GM12878 (cell line): ENCODE data around the gene RTN4. TPM values are rescaled to one million over a fixed set of nuclear protein-coding genes. Genes with fewer than 3 reads are reported as not detected.

Source experiments
- ATAC-seq: fragments of 200-7000 bp; cut with Tn5 transposase; 3 replicates; pipeline ENCODE4 v1.9.1; 2020; ENCODE audit warnings: mild to moderate bottlenecking, moderate library complexity
- BruUV-seq: library from RNA; stranded (reverse); fragments of 400-500 nt; replicated peaks from 2 replicates; lab custom pipeline; 2021; lab: Mats Ljungman, UMichigan
- CTCF ChIA-PET: fragments of 300-600 bp; sonication (Branson Sonifier 250); formaldehyde crosslinking; extraction: SDS; loops from one replicate; lab custom pipeline; 2021; ENCODE audit warnings: inconsistent platforms; lab: Yijun Ruan, JAX
- POLR2A ChIA-PET: fragments of 350-600 bp; formaldehyde crosslinking; extraction: SDS; loops from one replicate; lab custom pipeline; 2021; ENCODE audit warnings: inconsistent platforms; lab: Charles Lee
- RAD21 ChIA-PET: fragments of 300-600 bp; sonication (Branson Sonifier 250); formaldehyde crosslinking; loops from one replicate; lab custom pipeline; 2023; ENCODE audit warnings: antibody characterized with exemption; ENCODE audit not compliant: unreplicated experiment; lab: Charles Lee
- SMC1A ChIA-PET: fragments of 300-600 bp; sonication (Branson Sonifier 250); formaldehyde crosslinking; loops from one replicate; lab custom pipeline; 2023; ENCODE audit not compliant: unreplicated experiment, uncharacterized antibody; lab: Charles Lee
- DNase-seq: peaks from one replicate; pipeline ENCODE4 v3.0.0-alpha.2; 2011; ENCODE audit warnings: low read depth, low spot score
- FAIRE-seq: peaks from 3 replicates; lab custom pipeline; 2011; peaks lifted over from hg19 to GRCh38; lab: Jason Lieb, UNC
- H2AFZ ChIP-seq: 2 replicates; pipeline ENCODE4 v1.6.0; 2011; ENCODE audit warnings: low read depth, low read length, control low read depth; ENCODE audit not compliant: control insufficient read depth
- H3K27ac ChIP-seq: 2 replicates; pipeline ENCODE4 v1.5.1; 2011; ENCODE audit warnings: control low read depth; ENCODE audit not compliant: control insufficient read depth, insufficient read depth
- H3K27me3 ChIP-seq, 2 experiments: replicated peaks in 1 of 2; 2 replicates each; pipeline versions ENCODE4 v1.6.0 to v1.6.1; 2011; ENCODE audit warnings: low read length in 1 of 2; ENCODE audit not compliant: control insufficient read depth in 2 of 2, insufficient read depth in 2 of 2
- H3K36me3 ChIP-seq, 2 experiments: 2 replicates each; pipeline ENCODE4 v1.5.1; 2011; ENCODE audit warnings: low read length in 1 of 2; ENCODE audit not compliant: control insufficient read depth in 2 of 2, insufficient read depth in 2 of 2
- H3K4me1 ChIP-seq: 2 replicates; pipeline ENCODE4 v1.6.1; 2011; ENCODE audit warnings: mild to moderate bottlenecking, low read length, moderate library complexity, mixed read lengths; ENCODE audit not compliant: control insufficient read depth, insufficient read depth
- H3K4me2 ChIP-seq: 2 replicates; pipeline ENCODE4 v1.6.0; 2011; ENCODE audit warnings: control low read depth; ENCODE audit not compliant: control insufficient read depth, insufficient read depth
- H3K4me3 ChIP-seq: fragments of 200-600 bp; sonication (generic); 2 replicates; pipeline ENCODE4 v1.5.1; 2016
- H3K79me2 ChIP-seq: 2 replicates; pipeline ENCODE4 v1.6.0; 2011; ENCODE audit warnings: low read length; ENCODE audit not compliant: control insufficient read depth, insufficient read depth
- H3K9ac ChIP-seq: 2 replicates; pipeline ENCODE4 v1.8.0; 2011; ENCODE audit warnings: low read length, control low read depth, mixed read lengths; ENCODE audit not compliant: control insufficient read depth, insufficient read depth
- H3K9me3 ChIP-seq: replicated peaks from 3 replicates; pipeline ENCODE4 v1.5.1; 2011; ENCODE audit warnings: mild to moderate bottlenecking, low read length; ENCODE audit not compliant: control insufficient read depth, insufficient read depth
- H4K20me1 ChIP-seq: 2 replicates; pipeline ENCODE4 v1.6.0; 2011; ENCODE audit not compliant: control insufficient read depth, insufficient read depth
- ASH2L ChIP-seq: fragments of 300-600, 200-600 bp; sonication (generic); IDR thresholded peaks from 2 replicates; pipeline ENCODE4 v1.6.1; 2017; ENCODE audit warnings: low read depth, mild to moderate bottlenecking, borderline replicate concordance
- BCL3 ChIP-seq: IDR thresholded peaks from 2 replicates; pipeline ENCODE4 v1.6.1; 2011; ENCODE audit warnings: borderline replicate concordance, low read depth, mild to moderate bottlenecking, moderate library complexity, low read length; ENCODE audit not compliant: insufficient read depth, poor library complexity, severe bottlenecking
- CBFB ChIP-seq: IDR thresholded peaks from 2 replicates; pipeline ENCODE4 v1.6.1; 2016; ENCODE audit warnings: antibody characterized with exemption, low read depth
- CEBPB ChIP-seq, 2 experiments: fragments of 150-350 bp in 1 of 2; IDR thresholded peaks; 2 replicates each; pipeline ENCODE4 v1.6.1; 2012 to 2014; ENCODE audit warnings: low read depth in 2 of 2, low read length in 2 of 2, borderline replicate concordance in 1 of 2, inconsistent platforms in 1 of 2
- FOXM1 ChIP-seq: IDR thresholded peaks from 2 replicates; pipeline ENCODE4 v1.6.1; 2012; ENCODE audit warnings: low read depth, mild to moderate bottlenecking, inconsistent platforms, low read length, moderate library complexity
- IKZF2 ChIP-seq, 2 experiments: fragments of 450-650 bp; IDR thresholded peaks; 2 replicates each; pipeline ENCODE4 v1.6.1; 2017; ENCODE audit warnings: mild to moderate bottlenecking in 2 of 2, moderate library complexity in 2 of 2
- IRF4 ChIP-seq: IDR thresholded peaks from 2 replicates; pipeline ENCODE4 v1.6.1; 2011; ENCODE audit warnings: low read depth, low read length
- NR2F1 ChIP-seq: fragments of 450-650 bp; conservative IDR thresholded peaks from 2 replicates; pipeline ENCODE4 v1.6.1; 2017; ENCODE audit warnings: mild to moderate bottlenecking
- RAD51 ChIP-seq: fragments of 450-650 bp; IDR thresholded peaks from 2 replicates; pipeline ENCODE4 v1.6.1; 2016; ENCODE audit warnings: moderate library complexity, mild to moderate bottlenecking, inconsistent platforms
- RCOR1 ChIP-seq: conservative IDR thresholded peaks from 2 replicates; pipeline ENCODE4 v1.6.1; 2012; ENCODE audit warnings: low read depth, low read length, improper control_type of control experiment
- SIN3A ChIP-seq: IDR thresholded peaks from 2 replicates; pipeline ENCODE4 v1.6.1; 2012; ENCODE audit warnings: low read depth, low read length, improper control_type of control experiment
- SREBF2 ChIP-seq: IDR thresholded peaks from 2 replicates; pipeline ENCODE4 v1.6.1; 2012; ENCODE audit warnings: mild to moderate bottlenecking, low read length
- STAT3 ChIP-seq: IDR thresholded peaks from 2 replicates; pipeline ENCODE4 v1.6.1; 2011; ENCODE audit warnings: low read depth, low read length, improper control_type of control experiment
- TCF12 ChIP-seq: IDR thresholded peaks from 2 replicates; pipeline ENCODE4 v1.6.1; 2011; ENCODE audit warnings: low read depth, mild to moderate bottlenecking, low read length
- TCF7 ChIP-seq: IDR thresholded peaks from 2 replicates; pipeline ENCODE4 v1.6.1; 2014; ENCODE audit warnings: antibody characterized with exemption, borderline replicate concordance
- ZBED1 ChIP-seq: IDR thresholded peaks from 2 replicates; pipeline ENCODE4 v1.6.1; 2016; ENCODE audit warnings: borderline replicate concordance
- ZZZ3 ChIP-seq: IDR thresholded peaks from 2 replicates; pipeline ENCODE4 v1.6.1; 2011; ENCODE audit warnings: low read depth; ENCODE audit not compliant: control insufficient read depth, insufficient read length
- WGBS: methylation state at CpG from one replicate; pipeline ENCODE4 v1.1.6; 2016; ENCODE audit warnings: low lambda C conversion rate; ENCODE audit not compliant: insufficient replicate concordance, insufficient coverage; ENCODE audit errors: missing lambda C conversion rate; 5-methylcytosine and 5-hydroxymethylcytosine counted together
- in situ Hi-C: fragments of 300-500 bp; cut with MboI; formaldehyde crosslinking; loops from 9 replicates; pipeline ENCODE4 v1.14.3; 2018; ENCODE audit warnings: mixed read lengths
- intact Hi-C: fragments of 100-400 bp; cut with micrococcal nuclease; formaldehyde crosslinking; loops from one replicate; pipeline ENCODE4 v1.14.2; 2022; ENCODE audit not compliant: unreplicated experiment
- polyA plus RNA-seq, 11 experiments: library from polyadenylated mRNA; depleted of rRNA in 4 of 11; unstranded in 6 of 11; stranded (reverse) in 5 of 11; fragments of >200 nt; fragmentation: Nextera tagmentation in 4 of 11; fragmentation: Illumina TruSeq in 1 of 11; extraction: Ambion mirVana in 4 of 11; extraction: Trizol in 1 of 11; gene quantifications; 1 replicate in 1 of 11; 2 replicates in 10 of 11; pipeline versions ENCODE4 v1.2.1 to v1.2.3, GENCODE V29; 2011 to 2016; ENCODE audit warnings: inconsistent platforms in 2 of 11, missing spikeins in 2 of 11, low read depth in 1 of 11
- total RNA-seq, 4 experiments: library from RNA; depleted of rRNA in 3 of 4; stranded (reverse); fragments of >200 nt in 3 of 4; fragmentation: Illumina TruSeq in 1 of 4; extraction: Trizol in 1 of 4; gene quantifications; 2 replicates each; pipeline versions ENCODE4 v1.2.1 to v1.2.3, GENCODE V29; 2013 to 2021
- TF ChIP-seq, protein P1 (sequence below): IDR thresholded peaks from 2 replicates; pipeline ENCODE4 v1.6.1; 2012; ENCODE audit warnings: improper control_type of control experiment, low read depth, low read length; ENCODE audit not compliant: insufficient replicate concordance

RTN4 gene
- total and polyA plus RNA-seq, 10 of the 15 experiments (the other 5 are each of a cell fraction or from before 2014, with no cell fraction given), result 56.0 to 133 (median 83.3) TPM

DNA sequence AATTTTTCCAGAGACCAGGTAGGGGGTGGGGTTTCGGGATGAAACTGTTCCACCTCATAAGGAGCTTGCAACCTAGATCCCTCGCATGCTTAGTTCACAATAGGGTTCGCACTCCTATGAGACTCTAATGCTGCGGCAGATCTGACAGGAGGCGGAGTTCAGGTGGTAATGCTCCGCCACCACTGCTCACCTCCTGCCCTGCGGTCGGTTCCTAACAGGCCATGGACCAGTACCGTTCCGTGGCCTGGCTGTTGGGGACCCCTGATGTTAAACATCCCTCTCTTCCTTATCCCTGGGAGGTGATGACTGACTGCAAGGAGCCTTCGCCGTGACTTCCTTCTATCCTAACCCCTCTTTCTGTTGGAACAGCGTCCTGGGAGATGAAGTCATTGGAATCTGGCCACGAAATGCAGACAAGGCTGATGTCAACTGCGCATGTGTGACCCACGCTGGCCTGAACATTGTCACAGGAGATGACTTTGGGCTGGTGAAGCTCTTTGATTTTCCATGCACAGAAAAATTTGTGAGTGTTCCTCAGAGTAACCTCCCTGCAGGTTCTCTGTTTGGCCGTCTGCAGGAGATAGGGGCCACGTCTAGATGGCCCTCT, 82.4 kb downstream of the RTN4 start:
- Histone ChIP-seq H3K9ac (no peak overlapping the region), H4K20me1 (no peaks in the 10 kb centered on the region), H2AFZ (no peak overlapping the region), H3K27me3 (no peaks in the 10 kb centered on the region), H3K4me1 (no peaks in the 10 kb centered on the region; the same call in 1 of the 2 replicates), H3K79me2 (no peaks in the 10 kb centered on the region), H3K36me3 (peaks cover 1 to 9% of the 10 kb centered on the region in 2 experiments; a peak in 3 of 4 replicates), H3K9me3 (no peaks in the 10 kb centered on the region), H3K4me3 (no peak overlapping the region), H3K27ac (no peak overlapping the region), H3K4me2 (no peak overlapping the region)
- intact Hi-C loops (no loop called here), in situ Hi-C loops (no loop called here)
- ChIA-PET POLR2A (no interaction called here), RAD21 (no interaction called here), SMC1A (no interaction called here), CTCF (no interaction called here)
- DNase-seq, result no peak
- 95% methylated on average over 18 of the region's 18 CpGs for WGBS
- no peak for ATAC-seq
- TF ChIP-seq SREBF2 (no peak), TCF7 (no peak), ASH2L (no peak), CEBPB (IDR thresholded peaks at IDR 0.05; ENCODE audit: borderline replicate concordance in 1 of 2, low read depth in 2 of 2, low read length in 2 of 2) (no peak), SIN3A (no peak), IKZF2 (IDR thresholded peaks at IDR 0.05) (no peak), TCF12 (no peak), NR2F1 (no peak), RCOR1 (no peak), CBFB (no peak), RAD51 (no peak), ZZZ3 (no peak), ZBED1 (no peak), STAT3 (no peak), FOXM1 (no peak), BCL3 (no peak), IRF4 (no peak)
- TF ChIP-seq, protein P1, sequence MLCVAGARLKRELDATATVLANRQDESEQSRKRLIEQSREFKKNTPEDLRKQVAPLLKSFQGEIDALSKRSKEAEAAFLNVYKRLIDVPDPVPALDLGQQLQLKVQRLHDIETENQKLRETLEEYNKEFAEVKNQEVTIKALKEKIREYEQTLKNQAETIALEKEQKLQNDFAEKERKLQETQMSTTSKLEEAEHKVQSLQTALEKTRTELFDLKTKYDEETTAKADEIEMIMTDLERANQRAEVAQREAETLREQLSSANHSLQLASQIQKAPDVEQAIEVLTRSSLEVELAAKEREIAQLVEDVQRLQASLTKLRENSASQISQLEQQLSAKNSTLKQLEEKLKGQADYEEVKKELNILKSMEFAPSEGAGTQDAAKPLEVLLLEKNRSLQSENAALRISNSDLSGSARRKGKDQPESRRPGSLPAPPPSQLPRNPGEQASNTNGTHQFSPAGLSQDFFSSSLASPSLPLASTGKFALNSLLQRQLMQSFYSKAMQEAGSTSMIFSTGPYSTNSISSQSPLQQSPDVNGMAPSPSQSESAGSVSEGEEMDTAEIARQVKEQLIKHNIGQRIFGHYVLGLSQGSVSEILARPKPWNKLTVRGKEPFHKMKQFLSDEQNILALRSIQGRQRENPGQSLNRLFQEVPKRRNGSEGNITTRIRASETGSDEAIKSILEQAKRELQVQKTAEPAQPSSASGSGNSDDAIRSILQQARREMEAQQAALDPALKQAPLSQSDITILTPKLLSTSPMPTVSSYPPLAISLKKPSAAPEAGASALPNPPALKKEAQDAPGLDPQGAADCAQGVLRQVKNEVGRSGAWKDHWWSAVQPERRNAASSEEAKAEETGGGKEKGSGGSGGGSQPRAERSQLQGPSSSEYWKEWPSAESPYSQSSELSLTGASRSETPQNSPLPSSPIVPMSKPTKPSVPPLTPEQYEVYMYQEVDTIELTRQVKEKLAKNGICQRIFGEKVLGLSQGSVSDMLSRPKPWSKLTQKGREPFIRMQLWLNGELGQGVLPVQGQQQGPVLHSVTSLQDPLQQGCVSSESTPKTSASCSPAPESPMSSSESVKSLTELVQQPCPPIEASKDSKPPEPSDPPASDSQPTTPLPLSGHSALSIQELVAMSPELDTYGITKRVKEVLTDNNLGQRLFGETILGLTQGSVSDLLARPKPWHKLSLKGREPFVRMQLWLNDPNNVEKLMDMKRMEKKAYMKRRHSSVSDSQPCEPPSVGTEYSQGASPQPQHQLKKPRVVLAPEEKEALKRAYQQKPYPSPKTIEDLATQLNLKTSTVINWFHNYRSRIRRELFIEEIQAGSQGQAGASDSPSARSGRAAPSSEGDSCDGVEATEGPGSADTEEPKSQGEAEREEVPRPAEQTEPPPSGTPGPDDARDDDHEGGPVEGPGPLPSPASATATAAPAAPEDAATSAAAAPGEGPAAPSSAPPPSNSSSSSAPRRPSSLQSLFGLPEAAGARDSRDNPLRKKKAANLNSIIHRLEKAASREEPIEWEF, result no peak
- FAIRE-seq, result no peak
- no TSS peak for BruUV-seq
